SK-N-MC (cell line): ENCODE results near the gene EEF2K.

ENCODE experiments used
- DNase-seq: peaks from one replicate; pipeline ENCODE4 v3.0.0-alpha.2; 2011; ENCODE audit warnings: low read depth, low spot score
- H3K27ac ChIP-seq: fragments of 200-600 bp; sonication (generic); 2 replicates; pipeline ENCODE4 v1.5.1; 2016; ENCODE audit warnings: mixed run types
- H3K36me3 ChIP-seq: fragments of 200-600 bp; sonication (generic); 2 replicates; pipeline ENCODE4 v1.6.1; 2017; ENCODE audit warnings: antibody characterized with exemption, low read length, mixed read lengths; ENCODE audit not compliant: insufficient read depth
- H3K4me3 ChIP-seq: fragments of 200-600 bp; sonication (generic); 2 replicates; pipeline ENCODE4 v1.5.1; 2016
- H3K9ac ChIP-seq: fragments of 200-600 bp; sonication (generic); 2 replicates; pipeline ENCODE4 v1.8.0; 2017; ENCODE audit warnings: mixed run types, mixed read lengths; ENCODE audit not compliant: insufficient read length
- H3K9me3 ChIP-seq: fragments of 200-600 bp; sonication (generic); 2 replicates; pipeline ENCODE4 v1.6.1; 2017; ENCODE audit warnings: low read depth, mild to moderate bottlenecking, antibody characterized with exemption, low read length, moderate library complexity, mixed read lengths
- EZH2 ChIP-seq: fragments of 200-600 bp; sonication (generic); IDR thresholded peaks from one replicate; pipeline ENCODE4 v1.6.1; 2017; ENCODE audit warnings: antibody characterized with exemption
- FOXP2 ChIP-seq: optimal IDR thresholded peaks from 2 replicates; pipeline ENCODE3; 2011; ENCODE audit warnings: mild to moderate bottlenecking, moderate library complexity; ENCODE audit not compliant: insufficient read depth; ENCODE audit errors: extremely low read length, control extremely low read depth
- POLR2AphosphoS5 ChIP-seq: IDR thresholded peaks from 2 replicates; pipeline ENCODE4 v1.6.1; 2012; ENCODE audit warnings: mild to moderate bottlenecking, low read depth, low read length, borderline replicate concordance

The EEF2K gene

DNA sequence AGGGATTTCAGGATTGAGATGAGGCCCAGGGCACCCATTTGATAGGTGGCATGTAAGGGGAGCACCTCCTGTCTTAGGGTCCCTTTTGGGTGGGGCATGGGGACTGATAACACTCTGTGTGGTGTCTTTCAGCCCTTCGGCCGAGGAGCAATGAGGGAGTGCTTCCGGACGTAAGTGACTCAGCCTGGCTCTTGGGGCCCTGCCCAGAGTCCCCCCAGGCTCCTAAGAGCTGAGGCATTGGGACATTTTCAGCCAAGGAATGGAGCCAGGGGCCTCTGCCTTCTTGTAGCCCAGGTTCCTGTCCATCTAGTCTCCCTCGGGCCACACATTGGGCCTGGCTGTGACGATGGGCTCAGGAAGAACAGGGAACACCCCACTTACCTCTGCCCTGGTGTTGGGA is 44.4 kb downstream of the EEF2K start:
- no peak overlapping the region for H3K9ac ChIP-seq
- no peak overlapping the region for H3K4me3 ChIP-seq
- no peak for DNase-seq
- TF ChIP-seq EZH2 (no peak), FOXP2 (no peak), POLR2AphosphoS5 (no peak)
- peaks cover 7% of the 10 kb centered on the region; the same call in 1 of the 2 replicates for H3K36me3 ChIP-seq
- no peaks in the 10 kb centered on the region for H3K9me3 ChIP-seq
- no peak overlapping the region for H3K27ac ChIP-seq

DNA sequence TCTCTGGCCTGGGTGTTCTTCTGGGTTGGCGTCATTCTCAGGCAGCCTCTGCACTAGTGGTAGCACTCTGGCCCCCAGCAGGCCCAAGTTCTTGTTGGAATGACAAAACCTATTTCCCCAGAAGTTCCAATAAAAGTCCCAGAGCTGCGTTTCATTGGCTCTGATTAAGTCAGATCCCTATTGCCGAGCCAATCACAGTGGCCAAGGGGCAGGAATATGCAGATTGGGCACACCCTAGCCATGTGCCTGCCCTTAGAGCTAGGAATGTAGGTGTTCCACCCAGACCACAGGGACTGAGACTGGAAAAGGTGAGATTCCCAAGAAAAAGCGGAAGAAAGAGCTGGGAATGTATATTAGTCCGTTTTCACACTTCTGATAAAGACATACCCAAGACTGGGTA is 46.2 kb downstream of the EEF2K start:
- Histone ChIP-seq H3K27ac (no peak overlapping the region), H3K9ac (no peak overlapping the region), H3K4me3 (no peak overlapping the region), H3K36me3 (peaks cover 15% of the 10 kb centered on the region; the same call in 1 of the 2 replicates), H3K9me3 (no peaks in the 10 kb centered on the region)
- no peak for DNase-seq
- TF ChIP-seq FOXP2 (no peak), POLR2AphosphoS5 (no peak), EZH2 (no peak)

DNA sequence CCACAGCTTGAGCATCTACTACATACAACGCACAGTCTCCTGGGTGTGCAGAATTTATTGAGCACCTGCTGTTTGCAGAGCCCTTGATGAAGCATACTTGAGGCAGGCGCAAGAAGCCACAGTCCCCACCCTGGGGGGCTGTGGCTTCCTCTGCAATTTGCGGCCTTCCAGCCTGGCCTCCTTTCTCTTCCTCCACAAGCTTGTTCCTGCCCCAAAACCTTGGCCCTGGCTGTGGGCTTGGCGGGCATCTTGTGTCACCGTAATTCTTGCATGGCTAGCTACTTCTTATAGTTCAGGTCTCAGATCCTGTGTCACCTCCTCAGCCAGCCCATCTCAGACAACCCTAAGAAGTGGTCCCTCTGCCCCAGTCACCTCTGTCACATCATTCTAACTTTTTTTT is 47.2 kb downstream of the EEF2K start:
- no peak for TF ChIP-seq FOXP2
- no peak for TF ChIP-seq POLR2AphosphoS5
- TF ChIP-seq EZH2 = no peak
- peaks cover 21% of the 10 kb centered on the region; the same call in 1 of the 2 replicates for H3K36me3 ChIP-seq
- H3K4me3 ChIP-seq = no peak overlapping the region
- no peak overlapping the region for H3K9ac ChIP-seq
- H3K27ac ChIP-seq = no peak overlapping the region
- no peak for DNase-seq
- no peaks in the 10 kb centered on the region for H3K9me3 ChIP-seq

DNA sequence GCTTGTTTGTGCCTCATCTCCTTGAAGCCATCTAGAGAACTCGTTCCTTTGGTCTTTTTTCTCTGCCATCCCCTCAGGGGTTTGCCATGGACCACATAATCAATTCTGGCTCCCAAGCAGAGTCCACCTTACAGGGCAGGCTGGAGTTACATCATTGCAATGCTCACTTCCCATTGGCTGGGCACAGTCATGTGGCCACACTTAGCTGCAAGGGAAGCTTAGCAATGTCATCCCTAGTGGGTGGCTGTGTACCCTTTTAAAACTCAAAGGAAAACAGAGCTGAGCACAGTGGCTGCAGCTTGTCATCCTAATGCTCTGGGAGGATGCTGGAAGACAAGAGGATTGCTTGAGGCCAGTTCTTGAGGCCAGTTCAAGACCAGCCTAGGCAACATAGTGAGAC is 49.3 kb downstream of the EEF2K start:
- Histone ChIP-seq H3K36me3 (peaks cover 33% of the 10 kb centered on the region; the same call in 1 of the 2 replicates), H3K27ac (no peak overlapping the region), H3K9me3 (no peaks in the 10 kb centered on the region), H3K4me3 (no peak overlapping the region), H3K9ac (no peak overlapping the region)
- TF ChIP-seq FOXP2 (no peak), POLR2AphosphoS5 (no peak), EZH2 (no peak)
- DNase-seq = no peak

DNA sequence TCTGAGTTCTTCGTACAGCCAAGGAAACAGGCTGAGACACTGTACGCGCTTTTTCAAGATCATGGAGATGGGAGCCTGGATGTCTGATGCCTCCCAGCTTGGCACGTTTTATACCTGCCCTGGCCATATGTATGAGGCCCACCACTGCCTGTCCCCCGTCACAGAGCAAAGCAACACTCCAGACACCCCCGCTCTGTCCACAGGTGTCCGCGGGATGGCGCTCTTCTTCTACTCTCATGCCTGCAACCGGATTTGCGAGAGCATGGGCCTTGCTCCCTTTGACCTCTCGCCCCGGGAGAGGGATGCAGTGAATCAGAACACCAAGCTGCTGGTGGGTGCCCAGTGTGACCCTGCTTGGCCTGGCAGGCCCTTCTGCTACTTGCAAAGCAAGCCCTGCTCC is 51.4 kb downstream of the EEF2K start:
- no peak for DNase-seq
- no peaks in the 10 kb centered on the region for H3K9me3 ChIP-seq
- no peak overlapping the region for H3K27ac ChIP-seq
- no peak overlapping the region for H3K4me3 ChIP-seq
- H3K9ac ChIP-seq = no peak overlapping the region
- TF ChIP-seq EZH2 (no peak), FOXP2 (no peak), POLR2AphosphoS5 (no peak)
- peaks cover 39% of the 10 kb centered on the region; the same call in 1 of the 2 replicates for H3K36me3 ChIP-seq

DNA sequence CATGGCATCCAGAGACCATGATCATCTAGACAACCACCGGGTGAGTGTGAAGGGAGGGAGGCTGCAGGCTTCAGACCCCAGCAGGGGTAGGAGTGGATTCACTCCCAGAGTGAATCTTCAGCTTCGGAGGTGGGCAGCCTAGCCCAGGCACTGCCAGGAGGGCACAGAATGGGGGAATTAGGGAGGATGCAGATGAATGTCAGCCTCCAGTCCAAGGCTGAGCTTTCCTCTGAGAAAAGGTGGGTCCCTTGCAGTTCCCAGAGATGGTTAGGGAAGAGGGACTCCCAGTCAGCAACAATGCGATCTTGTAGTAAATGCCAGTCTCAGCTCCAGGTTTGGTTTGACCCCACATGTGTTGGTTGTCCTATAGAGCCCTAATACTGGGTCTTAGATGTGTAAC is 54.4 kb downstream of the EEF2K start:
- TF ChIP-seq FOXP2 = no peak
- Histone ChIP-seq H3K36me3 (peaks cover 32% of the 10 kb centered on the region; the same call in 1 of the 2 replicates), H3K4me3 (no peak overlapping the region), H3K9me3 (no peaks in the 10 kb centered on the region), H3K27ac (no peak overlapping the region), H3K9ac (no peak overlapping the region)
- no peak for DNase-seq

DNA sequence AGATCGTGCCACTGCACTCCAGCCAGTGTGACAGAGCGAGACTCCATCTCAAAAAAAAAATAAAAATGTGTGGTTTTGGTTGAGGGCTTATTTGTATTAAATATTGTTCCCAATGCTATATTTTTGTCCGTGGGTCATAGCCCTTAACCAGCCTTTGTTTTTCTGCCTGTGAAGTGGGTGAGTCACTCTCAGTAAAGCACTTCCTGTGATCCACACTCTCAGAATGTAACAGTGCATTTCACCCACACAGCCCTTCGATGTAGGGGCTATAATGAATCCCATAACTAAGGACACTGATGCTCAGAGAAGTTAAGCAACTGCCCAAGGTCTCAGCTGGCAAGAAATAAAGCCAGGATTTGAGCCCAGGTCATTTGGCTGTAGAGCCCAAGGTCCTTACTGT is 56.4 kb downstream of the EEF2K start:
- H3K4me3 ChIP-seq = no peak overlapping the region
- H3K27ac ChIP-seq = no peak overlapping the region
- H3K36me3 ChIP-seq = peaks cover 24% of the 10 kb centered on the region; the same call in 1 of the 2 replicates
- no peak overlapping the region for H3K9ac ChIP-seq
- TF ChIP-seq EZH2 = no peak
- no peak for TF ChIP-seq POLR2AphosphoS5
- TF ChIP-seq FOXP2 = no peak
- no peaks in the 10 kb centered on the region for H3K9me3 ChIP-seq
- no peak for DNase-seq

DNA sequence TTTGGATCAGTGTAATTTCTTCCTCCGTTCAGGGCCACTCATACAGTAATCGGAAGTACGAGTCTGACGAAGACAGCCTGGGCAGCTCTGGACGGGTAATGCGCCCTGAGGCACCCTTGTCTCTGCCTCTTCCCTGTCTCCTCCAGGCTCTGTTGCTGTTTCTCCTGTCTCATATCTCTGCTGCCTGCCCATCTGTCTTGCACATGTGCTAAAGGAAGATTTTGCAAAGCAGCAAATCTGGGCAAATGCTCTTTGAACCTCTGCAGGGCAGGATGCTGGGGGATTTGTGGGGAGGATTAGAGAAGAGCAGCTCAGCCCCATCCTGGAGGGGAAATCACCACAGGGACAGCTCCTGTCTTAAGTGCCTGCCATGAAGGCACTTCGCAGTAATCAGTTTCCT is 58.7 kb downstream of the EEF2K start:
- peaks cover 11% of the 10 kb centered on the region; the same call in 1 of the 2 replicates for H3K36me3 ChIP-seq
- no peak for TF ChIP-seq EZH2
- TF ChIP-seq FOXP2 = no peak
- TF ChIP-seq POLR2AphosphoS5 = no peak
- H3K4me3 ChIP-seq = no peak overlapping the region
- H3K9ac ChIP-seq = no peak overlapping the region
- no peak overlapping the region for H3K27ac ChIP-seq
- no peaks in the 10 kb centered on the region for H3K9me3 ChIP-seq
- DNase-seq = no peak

DNA sequence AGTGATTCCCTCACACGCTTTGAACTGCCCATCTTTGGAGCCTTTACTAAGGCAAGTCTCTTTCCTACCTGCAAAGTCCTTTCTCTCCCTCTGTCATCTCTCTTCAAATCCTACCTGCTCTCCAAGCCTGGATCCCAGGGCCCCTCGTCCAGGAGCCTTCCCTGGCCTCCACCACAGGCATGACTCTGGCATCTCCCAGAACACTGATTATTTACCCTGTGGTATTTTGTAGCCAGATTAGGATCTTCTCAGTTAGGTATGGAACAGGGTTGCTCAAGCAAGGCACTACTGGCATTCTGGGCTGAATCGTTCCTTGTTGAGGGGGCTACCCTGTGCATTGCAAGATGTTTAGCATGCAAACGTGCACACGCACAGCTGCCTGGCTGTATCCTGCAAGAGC is 59.3 kb downstream of the EEF2K start:
- Histone ChIP-seq H3K27ac (no peak overlapping the region), H3K36me3 (peaks cover 5% of the 10 kb centered on the region; the same call in 1 of the 2 replicates), H3K9ac (no peak overlapping the region), H3K9me3 (no peaks in the 10 kb centered on the region), H3K4me3 (no peak overlapping the region)
- DNase-seq = no peak
- TF ChIP-seq EZH2 (no peak), POLR2AphosphoS5 (no peak), FOXP2 (no peak)
